OCI-LY1 (cell line): ENCODE measurements around the gene SLC4A1AP.

ENCODE experiments used
- H2AFZ ChIP-seq: fragments of 200-600 bp; sonication (generic), shearing (Covaris generic); 2 replicates; pipeline ENCODE4 v1.6.0; 2014; ENCODE audit warnings: antibody characterized with exemption, mild to moderate bottlenecking, low read length
- H3F3A ChIP-seq: fragments of 200-600 bp; sonication (generic), shearing (Covaris generic); 2 replicates; pipeline ENCODE4 v1.6.0; 2014; ENCODE audit warnings: mild to moderate bottlenecking, antibody characterized with exemption, low read length, moderate library complexity; ENCODE audit not compliant: insufficient read depth
- H3K27ac ChIP-seq: fragments of 200-600 bp; sonication (generic); 2 replicates; pipeline ENCODE4 v1.5.1; 2014; ENCODE audit warnings: low read length, mixed run types, mild to moderate bottlenecking, low read depth; ENCODE audit not compliant: poor library complexity, severe bottlenecking
- H3K27me3 ChIP-seq: fragments of 200-600 bp; sonication (generic); 2 replicates; pipeline ENCODE4 v1.6.0; 2014; ENCODE audit warnings: antibody characterized with exemption, mild to moderate bottlenecking, low read length, moderate library complexity; ENCODE audit not compliant: insufficient read depth
- H3K36me3 ChIP-seq: fragments of 200-600 bp; sonication (generic); 2 replicates; pipeline ENCODE4 v1.6.1; 2014; ENCODE audit warnings: mild to moderate bottlenecking, antibody characterized with exemption, low read length, moderate library complexity, mixed read lengths; ENCODE audit not compliant: insufficient read depth
- H3K4me1 ChIP-seq: fragments of 200-600 bp; sonication (generic); 2 replicates; pipeline ENCODE4 v1.5.1; 2014; ENCODE audit warnings: mild to moderate bottlenecking, low read length, moderate library complexity; ENCODE audit not compliant: insufficient read depth, severe bottlenecking
- H3K4me2 ChIP-seq: fragments of 200-600 bp; sonication (generic), shearing (Covaris generic); 2 replicates; pipeline ENCODE4 v1.6.1; 2014; ENCODE audit warnings: low read length
- H3K4me3 ChIP-seq: fragments of 200-600 bp; sonication (generic); 2 replicates; pipeline ENCODE4 v1.5.1; 2014; ENCODE audit warnings: low read length, low read depth, mild to moderate bottlenecking, mixed read lengths; ENCODE audit not compliant: poor library complexity, severe bottlenecking
- H3K79me2 ChIP-seq: fragments of 200-600 bp; shearing (Covaris generic); 2 replicates; pipeline ENCODE4 v1.6.1; 2016; ENCODE audit warnings: mixed run types, low read length, mixed read lengths; ENCODE audit not compliant: insufficient read depth
- H3K9ac ChIP-seq: fragments of 200-600 bp; sonication (generic), shearing (Covaris generic); 2 replicates; pipeline ENCODE4 v1.6.1; 2014; ENCODE audit warnings: mild to moderate bottlenecking, low read length, mixed read lengths
- H3K9me2 ChIP-seq: fragments of 200-600 bp; sonication (generic), shearing (Covaris generic); 2 replicates; pipeline ENCODE4 v1.6.1; 2014; ENCODE audit warnings: low read depth, mild to moderate bottlenecking, low read length, mixed read lengths
- H3K9me3 ChIP-seq: fragments of 200-600 bp; shearing (Covaris generic); 2 replicates; pipeline ENCODE4 v1.6.1; 2014; ENCODE audit warnings: low read length, mixed read lengths
- H4K20me1 ChIP-seq: fragments of 200-600 bp; sonication (generic), shearing (Covaris generic); 2 replicates; pipeline ENCODE4 v1.6.0; 2016; ENCODE audit warnings: mild to moderate bottlenecking, low read length; ENCODE audit not compliant: insufficient read depth
- EZH2 ChIP-seq: fragments of 200-600 bp; sonication (generic), shearing (Covaris generic); IDR thresholded peaks from 2 replicates; pipeline ENCODE4 v1.8.0; 2017; ENCODE audit warnings: borderline replicate concordance, mixed run types, mild to moderate bottlenecking, antibody characterized with exemption, low read length, moderate library complexity, mixed read lengths
- TF ChIP-seq, protein P1 (sequence below): fragments of 200-600 bp; sonication (generic), shearing (Covaris generic); IDR thresholded peaks from 2 replicates; pipeline ENCODE4 v1.5.1; 2017; ENCODE audit warnings: mild to moderate bottlenecking, antibody characterized with exemption, low read length, moderate library complexity, mixed read lengths

The SLC4A1AP gene

DNA sequence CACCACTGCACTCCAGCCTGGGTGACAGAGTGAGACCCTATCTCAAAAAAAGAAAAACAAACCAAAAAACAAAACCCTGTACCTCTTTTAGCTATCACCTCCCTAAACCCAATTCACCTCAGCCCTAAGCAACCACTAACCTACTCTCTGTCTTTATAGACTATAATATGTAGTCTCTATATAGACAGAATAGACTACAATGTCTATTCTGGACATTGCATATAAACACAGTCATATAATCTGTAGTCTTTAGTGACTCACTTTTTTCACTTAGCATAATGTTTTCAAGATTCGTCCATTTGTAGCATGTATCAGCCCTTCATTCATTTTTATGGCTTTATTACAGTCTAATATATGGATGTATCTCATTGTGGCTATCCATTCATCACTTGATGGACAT, 70.6 kb downstream of the SLC4A1AP start:
- Histone ChIP-seq H3K4me1 (no peaks in the 10 kb centered on the region), H3K27ac (no peak overlapping the region), H3K4me2 (no peak overlapping the region), H2AFZ (no peak overlapping the region), H3K9ac (no peak overlapping the region), H3K79me2 (no peaks in the 10 kb centered on the region), H3F3A (no peaks in the 10 kb centered on the region), H3K27me3 (no peaks in the 10 kb centered on the region), H3K9me2 (no peaks in the 10 kb centered on the region), H3K36me3 (no peaks in the 10 kb centered on the region), H3K4me3 (no peak overlapping the region), H4K20me1 (no peaks in the 10 kb centered on the region), H3K9me3 (no peaks in the 10 kb centered on the region)
- TF ChIP-seq, protein P1, sequence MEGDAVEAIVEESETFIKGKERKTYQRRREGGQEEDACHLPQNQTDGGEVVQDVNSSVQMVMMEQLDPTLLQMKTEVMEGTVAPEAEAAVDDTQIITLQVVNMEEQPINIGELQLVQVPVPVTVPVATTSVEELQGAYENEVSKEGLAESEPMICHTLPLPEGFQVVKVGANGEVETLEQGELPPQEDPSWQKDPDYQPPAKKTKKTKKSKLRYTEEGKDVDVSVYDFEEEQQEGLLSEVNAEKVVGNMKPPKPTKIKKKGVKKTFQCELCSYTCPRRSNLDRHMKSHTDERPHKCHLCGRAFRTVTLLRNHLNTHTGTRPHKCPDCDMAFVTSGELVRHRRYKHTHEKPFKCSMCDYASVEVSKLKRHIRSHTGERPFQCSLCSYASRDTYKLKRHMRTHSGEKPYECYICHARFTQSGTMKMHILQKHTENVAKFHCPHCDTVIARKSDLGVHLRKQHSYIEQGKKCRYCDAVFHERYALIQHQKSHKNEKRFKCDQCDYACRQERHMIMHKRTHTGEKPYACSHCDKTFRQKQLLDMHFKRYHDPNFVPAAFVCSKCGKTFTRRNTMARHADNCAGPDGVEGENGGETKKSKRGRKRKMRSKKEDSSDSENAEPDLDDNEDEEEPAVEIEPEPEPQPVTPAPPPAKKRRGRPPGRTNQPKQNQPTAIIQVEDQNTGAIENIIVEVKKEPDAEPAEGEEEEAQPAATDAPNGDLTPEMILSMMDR: no peak
- no peak for TF ChIP-seq EZH2

DNA sequence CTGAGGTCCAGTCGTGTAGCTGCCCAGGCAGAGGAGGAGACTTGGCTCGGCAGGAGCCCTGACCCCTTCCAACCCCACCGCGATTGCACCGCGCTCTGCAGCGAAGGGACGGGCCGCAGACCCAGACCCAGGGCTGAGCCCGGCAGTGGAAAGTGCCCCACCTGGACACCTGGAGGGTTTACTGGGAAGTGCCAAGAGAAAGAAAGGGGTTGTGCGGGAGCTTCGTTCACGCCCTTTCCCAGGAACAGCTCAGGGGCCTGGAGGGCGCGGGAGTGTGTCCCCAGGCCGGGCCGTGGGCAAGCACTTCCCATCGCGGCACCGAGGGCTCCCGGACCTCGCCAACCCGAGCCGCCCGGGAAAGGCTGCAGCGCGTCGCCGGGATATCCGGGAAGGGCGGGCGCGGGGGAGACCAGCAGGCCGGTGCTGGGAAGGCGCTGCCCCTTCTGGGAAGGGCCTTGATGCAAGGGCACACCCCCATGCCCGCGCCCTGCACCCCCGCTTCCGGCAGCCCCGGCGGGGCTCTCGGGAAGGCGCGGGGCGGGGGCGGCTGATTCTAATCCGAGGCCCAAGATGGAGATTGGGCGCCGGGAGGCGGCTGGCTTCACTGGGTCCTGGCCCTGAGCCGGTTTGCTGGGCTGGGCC, 71.7 kb downstream of the SLC4A1AP start:
- Histone ChIP-seq H4K20me1 (no peaks in the 10 kb centered on the region), H3K4me3 (no peak overlapping the region), H3K36me3 (no peaks in the 10 kb centered on the region), H3K9me2 (no peaks in the 10 kb centered on the region), H3K9me3 (no peaks in the 10 kb centered on the region), H3F3A (no peaks in the 10 kb centered on the region), H3K27me3 (no peaks in the 10 kb centered on the region), H2AFZ (no peak overlapping the region), H3K79me2 (no peaks in the 10 kb centered on the region), H3K4me2 (no peak overlapping the region), H3K9ac (no peak overlapping the region), H3K27ac (no peak overlapping the region), H3K4me1 (no peaks in the 10 kb centered on the region)
- no peak for TF ChIP-seq EZH2
- TF ChIP-seq, protein P1: no peak

DNA sequence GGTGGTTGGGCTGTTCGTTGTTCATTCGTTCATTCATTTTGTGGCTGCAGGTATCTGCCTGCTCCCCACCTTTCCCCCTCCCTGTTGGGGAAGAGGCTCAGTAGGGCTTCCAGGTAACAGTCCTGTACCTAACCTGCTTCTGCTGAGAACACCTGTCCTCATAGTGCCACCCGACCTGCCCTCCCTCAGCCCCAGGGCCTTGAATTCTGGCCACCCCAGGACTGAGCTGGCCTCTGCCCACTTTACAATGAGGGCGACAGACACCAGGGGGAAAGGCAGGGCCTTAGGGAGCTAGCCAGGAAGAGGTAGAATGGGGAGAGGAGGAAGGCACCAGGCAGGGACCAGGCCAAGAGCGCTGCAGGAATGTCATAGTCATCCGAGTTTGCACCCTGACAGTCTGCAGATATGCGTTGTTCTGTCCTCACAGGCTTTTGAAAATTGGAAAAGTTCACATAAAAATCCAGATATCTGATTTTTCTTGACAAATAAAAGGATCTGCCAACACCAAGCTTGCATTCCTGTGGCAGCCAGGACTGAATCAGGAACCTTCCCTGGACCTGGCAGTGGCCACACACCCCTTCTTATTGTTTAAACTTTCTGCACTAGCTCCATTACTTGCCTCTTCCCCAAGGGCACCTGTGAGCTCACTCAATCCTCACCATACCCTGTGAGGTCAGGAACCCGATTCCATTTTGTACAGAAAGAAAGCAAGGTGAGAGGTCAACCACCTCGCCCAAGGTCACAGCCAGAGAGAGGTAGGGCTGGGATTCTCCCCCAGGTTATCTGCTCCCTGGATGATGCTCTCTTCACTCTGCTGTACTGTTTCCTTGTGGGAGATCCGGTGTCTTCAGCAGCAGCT, 72.6 kb downstream of the SLC4A1AP start:
- H3F3A ChIP-seq: no peaks in the 10 kb centered on the region
- TF ChIP-seq, protein P1: no peak
- TF ChIP-seq EZH2: no peak
- no peak overlapping the region for H3K27ac ChIP-seq
- no peak overlapping the region for H2AFZ ChIP-seq
- H3K27me3 ChIP-seq: no peaks in the 10 kb centered on the region
- no peaks in the 10 kb centered on the region for H3K4me1 ChIP-seq
- H3K4me3 ChIP-seq: no peak overlapping the region
- H4K20me1 ChIP-seq: no peaks in the 10 kb centered on the region
- H3K79me2 ChIP-seq: no peaks in the 10 kb centered on the region
- H3K4me2 ChIP-seq: no peak overlapping the region
- no peaks in the 10 kb centered on the region for H3K9me2 ChIP-seq
- H3K9me3 ChIP-seq: no peaks in the 10 kb centered on the region
- H3K36me3 ChIP-seq: no peaks in the 10 kb centered on the region
- no peak overlapping the region for H3K9ac ChIP-seq
